HepG2 (cell line): Measurements from ENCODE around the gene SLC22A23.

ENCODE experiments used
- GATA4 ChIP-seq: sonication (generic); IDR thresholded peaks from 2 replicates; pipeline ENCODE4 v1.6.1; 2016; ENCODE audit warnings: antibody characterized with exemption, low read depth, borderline replicate concordance
- PRPF4 ChIP-seq: fragments of 200-400 bp; formaldehyde crosslinking; IDR thresholded peaks from 2 replicates; pipeline ENCODE4 v1.6.1; 2016; ENCODE audit warnings: low read length, low read depth; ENCODE audit not compliant: poor library complexity, severe bottlenecking
- TAF1 ChIP-seq: sonication (generic); formaldehyde crosslinking; IDR thresholded peaks from 2 replicates; pipeline ENCODE4 v1.4.0; 2020; ENCODE audit warnings: missing genetic modification reagents
- TF ChIP-seq, protein P1 (sequence below): sonication (generic); formaldehyde crosslinking; conservative IDR thresholded peaks from 2 replicates; pipeline ENCODE4 v1.4.0; 2020; ENCODE audit warnings: missing genetic modification reagents

DNA sequence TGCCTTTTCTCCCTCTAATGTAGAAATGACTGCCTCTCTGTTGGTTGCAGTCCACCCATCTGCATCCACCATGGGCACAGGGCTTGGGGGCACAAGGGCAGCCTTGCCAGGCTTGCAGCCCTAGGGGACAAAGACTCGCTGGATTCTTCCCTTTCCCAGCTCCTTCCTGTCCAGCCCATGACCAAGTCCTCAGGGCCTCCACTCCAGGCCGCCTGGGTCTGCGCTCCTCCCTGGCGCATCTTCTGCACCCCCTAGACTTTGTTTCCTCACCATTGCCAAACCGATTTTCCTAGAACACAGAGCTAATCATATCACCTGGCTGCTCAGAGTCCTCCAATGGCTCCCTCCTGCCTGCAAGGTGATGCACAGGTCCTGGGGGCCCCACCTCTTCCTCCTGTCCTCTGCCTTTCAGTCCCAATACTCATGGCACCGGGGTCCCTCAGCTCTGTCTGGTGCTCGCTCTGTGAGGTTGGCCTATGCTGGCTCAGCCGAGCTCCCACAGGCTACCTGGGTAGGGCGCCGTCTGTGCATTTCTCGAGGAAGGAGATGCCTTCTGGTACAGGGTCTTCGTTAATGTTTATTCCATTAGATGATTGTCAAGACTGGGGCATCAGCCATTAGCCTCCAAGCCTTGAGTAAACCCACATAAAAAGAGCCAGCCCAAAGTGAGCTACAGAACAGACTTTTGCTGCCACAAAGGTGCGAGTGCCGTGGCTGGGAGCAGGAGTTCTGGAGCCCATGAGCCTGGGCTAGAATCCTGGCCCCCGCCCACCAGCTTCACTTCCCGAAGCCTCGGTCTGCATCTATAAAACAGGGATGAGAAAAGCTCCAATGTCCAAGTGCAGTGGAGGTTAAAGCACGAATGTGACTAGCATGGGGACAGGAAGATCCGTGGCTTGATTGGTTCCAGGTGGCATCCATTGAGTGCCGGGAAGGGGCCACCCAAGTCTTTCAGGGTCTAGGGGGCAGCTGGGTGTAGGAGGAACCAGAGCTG lies 180.4 kb downstream of the SLC22A23 start:
- TF ChIP-seq, protein P1, sequence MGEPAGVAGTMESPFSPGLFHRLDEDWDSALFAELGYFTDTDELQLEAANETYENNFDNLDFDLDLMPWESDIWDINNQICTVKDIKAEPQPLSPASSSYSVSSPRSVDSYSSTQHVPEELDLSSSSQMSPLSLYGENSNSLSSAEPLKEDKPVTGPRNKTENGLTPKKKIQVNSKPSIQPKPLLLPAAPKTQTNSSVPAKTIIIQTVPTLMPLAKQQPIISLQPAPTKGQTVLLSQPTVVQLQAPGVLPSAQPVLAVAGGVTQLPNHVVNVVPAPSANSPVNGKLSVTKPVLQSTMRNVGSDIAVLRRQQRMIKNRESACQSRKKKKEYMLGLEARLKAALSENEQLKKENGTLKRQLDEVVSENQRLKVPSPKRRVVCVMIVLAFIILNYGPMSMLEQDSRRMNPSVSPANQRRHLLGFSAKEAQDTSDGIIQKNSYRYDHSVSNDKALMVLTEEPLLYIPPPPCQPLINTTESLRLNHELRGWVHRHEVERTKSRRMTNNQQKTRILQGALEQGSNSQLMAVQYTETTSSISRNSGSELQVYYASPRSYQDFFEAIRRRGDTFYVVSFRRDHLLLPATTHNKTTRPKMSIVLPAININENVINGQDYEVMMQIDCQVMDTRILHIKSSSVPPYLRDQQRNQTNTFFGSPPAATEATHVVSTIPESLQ (CRISPR knock-in tag), result no peak
- no peak for TF ChIP-seq TAF1 (CRISPR knock-in tag)
- TF ChIP-seq GATA4, result no peak
- no peak for TF ChIP-seq PRPF4
